HG03064 (cell line): ENCODE results near the gene ABAT.

Experiments used
- ATAC-seq: cut with Tn5 transposase; IDR thresholded peaks from one replicate; pipeline ENCODE4 v1.9.1; 2021; ENCODE audit warnings: low read depth; ENCODE audit not compliant: unreplicated experiment

Gene ABAT

DNA sequence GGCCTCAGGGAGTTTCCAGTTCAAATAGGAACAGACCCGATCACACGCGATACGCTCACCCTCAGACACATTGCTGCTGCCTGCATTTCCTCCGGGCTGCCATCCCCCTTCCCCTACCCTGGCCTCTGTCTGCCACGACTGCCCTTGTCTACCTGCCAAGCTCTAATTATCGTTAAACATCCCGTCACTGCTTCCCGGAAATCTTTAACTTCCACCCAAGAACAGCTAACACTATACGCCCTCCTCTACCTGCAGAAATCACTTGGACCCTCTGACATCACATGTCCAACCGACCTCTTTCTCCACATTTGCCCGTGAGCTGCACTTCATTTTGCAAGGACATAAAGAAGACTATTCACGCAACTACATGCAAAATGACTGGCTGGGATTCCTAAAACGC is 40.4 kb downstream of the ABAT start:
- no peak for ATAC-seq

DNA sequence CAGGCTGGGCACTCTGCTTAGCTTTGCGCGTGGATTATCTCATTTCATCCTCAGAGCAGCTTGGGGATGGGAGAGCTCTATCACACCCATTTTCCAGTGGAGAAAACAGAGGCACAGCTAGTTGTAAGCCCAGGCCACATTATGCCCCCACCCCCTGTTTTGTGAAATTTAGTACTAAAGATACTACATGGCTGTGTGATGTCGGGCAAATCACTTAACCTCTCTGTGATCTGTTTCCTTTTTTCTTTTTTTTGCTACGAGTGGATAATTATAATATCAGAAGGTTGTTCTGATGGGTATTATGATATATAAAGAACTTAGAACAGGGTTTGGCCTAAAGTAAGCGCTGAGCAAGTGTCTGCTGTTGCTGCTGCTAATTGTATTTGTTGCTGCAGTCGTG is 41.6 kb downstream of the ABAT start:
- ATAC-seq: no peak

DNA sequence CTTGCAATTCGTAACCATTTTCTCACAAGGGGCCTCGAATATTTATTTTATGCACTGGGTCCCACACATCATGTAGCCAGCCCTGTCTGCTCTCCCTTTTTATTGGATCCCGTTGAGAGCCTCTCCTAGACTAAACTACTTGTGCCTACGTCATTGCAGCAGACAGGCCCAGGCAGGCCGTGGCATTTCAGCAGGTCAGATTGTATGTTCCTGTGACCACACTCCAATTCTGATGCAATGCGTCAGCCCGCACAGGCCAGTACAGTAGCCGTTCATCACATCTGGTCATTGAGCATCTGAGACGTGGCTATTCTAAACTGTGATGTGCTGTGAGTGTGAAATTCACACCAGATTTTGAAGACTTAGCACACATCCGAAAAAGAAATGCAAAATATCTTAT is 42.2 kb downstream of the ABAT start:
- ATAC-seq: no peak

DNA sequence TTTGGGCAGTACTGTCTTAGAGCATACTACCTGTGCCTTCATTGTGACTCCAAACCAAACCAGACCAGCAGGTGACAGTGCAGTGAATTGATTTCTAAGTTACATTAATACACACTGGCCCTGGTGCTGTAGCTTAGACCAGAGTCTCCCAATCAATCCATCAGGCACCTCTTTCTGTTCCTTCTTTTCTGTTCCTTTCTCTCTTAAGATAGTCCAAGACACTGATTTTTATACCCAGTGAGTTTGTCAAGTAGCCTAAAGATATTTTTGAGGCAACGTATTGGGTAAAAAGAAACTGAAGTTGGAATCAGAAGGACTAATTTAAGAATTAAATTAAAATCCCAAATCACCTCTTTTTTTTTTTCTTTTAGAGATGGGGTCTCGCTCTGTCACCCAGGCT is 43.1 kb downstream of the ABAT start:
- ATAC-seq: no peak

DNA sequence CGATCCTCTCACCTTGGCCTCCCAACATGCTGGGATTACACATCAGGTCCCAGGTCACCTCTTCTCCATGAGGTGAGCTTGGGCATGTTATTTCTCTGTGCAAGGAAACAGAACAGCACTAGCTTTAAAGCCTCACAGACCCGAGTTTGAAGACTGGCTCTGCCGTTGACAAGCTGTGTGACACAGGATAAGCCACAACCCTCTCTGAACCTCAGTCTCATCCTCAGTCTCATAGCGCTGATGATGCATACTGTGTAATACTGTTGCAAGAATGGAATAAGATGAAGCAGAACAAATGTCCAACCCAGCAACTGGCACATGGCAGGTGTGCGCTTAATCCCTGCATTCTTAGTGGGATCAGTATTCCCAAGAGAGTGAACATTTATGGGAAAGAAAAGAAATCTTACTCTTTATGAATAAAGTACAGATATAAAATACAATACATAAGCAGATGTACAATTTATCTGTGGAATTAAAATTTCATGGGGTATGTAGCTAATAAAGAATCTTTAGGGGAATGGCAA is 43.5 kb downstream of the ABAT start:
- no peak for ATAC-seq

DNA sequence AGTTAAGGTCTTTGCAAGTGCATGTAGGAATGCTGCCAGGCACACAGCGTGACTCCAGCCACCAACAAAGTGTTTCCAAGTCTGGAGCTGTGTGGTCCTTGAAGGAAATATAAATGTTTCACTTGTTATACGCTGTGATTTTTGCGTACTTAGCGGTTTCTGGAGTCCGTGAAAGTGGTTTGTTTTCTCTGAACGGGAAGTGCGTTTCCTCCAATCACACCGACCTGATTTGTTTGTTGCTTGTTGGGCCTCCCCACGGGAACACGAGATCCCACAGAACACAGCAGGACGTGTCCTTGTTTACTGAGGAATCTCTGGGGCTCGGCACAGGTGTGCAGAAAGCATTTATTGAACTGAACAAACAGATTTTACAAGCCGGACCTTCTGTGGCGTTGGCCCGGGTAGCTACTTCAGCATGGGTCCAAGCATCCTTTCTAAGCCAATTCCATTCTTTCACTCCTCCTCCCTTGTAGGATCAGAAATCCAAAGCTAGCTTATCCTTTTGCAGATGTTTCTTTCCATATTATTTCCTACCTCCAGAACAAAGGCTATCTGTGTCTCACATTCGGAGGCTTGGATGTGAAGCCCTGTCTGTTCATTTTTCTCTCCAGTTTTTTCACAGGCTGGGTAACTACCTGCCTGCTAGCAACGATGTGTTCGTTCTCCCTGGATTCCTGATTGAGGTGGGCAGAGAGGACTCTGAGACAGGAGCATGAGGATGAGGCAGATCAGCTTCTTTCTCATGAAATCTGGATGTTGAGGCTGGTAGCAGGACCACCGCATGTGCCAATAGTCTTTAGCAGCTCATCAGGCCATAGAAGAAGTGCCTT is 44.6 kb downstream of the ABAT start:
- ATAC-seq: no peak

DNA sequence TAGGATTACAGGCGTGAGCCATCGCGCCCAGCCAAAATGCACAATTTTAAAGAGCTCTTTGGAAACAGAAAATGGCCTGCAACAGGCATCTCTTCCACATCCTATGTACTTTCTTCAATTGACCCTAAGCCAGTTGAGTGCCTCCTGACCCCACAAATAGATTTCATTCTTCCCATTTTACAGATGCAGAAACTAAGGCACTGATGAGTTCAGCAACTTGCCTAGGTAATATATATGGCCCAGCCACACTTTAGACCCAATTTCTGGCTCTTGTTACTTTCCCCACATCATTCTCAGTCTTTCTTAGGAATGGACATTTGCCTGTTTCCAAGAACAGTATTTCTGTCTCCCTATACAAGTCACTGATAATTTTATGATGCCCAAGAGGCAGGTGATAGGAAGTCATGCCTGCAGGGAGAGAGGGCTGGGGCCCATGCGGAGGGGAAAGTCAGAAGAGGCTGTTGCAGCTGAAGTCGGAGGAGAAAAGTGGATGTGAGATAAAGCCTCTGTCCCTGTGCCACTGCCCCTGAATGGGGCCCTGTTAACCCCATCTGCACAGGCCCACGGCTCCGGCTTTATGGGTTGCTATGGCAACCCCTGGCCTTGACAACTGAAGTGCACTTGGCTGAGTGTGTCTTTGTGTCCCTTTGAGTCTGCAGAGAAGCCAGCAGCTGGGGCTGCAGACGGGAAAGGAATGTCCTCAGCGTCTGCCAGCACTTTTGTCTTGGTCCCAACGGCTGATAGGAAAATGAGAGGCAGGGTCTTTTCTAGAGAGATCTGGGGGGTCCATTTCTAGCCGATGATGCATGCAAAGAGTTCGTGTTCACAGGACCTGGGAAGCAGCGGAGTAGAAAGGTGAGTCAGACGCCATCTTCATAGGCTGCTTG is 45.9 kb downstream of the ABAT start:
- no peak for ATAC-seq

DNA sequence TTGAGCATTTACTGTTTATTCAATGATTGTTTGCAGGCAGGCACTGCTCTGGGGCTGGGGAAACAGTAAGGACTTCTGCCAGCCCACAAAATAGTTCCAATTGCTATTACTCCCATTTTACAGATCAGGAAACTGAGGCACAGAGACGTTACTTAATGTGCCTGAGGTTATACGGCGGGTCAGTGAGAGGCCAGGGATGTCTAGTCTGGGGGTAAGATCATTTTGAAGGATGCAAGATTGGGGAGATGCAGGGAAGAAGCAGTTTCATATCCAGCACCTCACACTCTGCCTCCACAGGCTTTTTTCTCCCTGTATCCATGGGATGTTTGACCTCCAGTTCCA is 46.5 kb downstream of the ABAT start:
- no peak for ATAC-seq

DNA sequence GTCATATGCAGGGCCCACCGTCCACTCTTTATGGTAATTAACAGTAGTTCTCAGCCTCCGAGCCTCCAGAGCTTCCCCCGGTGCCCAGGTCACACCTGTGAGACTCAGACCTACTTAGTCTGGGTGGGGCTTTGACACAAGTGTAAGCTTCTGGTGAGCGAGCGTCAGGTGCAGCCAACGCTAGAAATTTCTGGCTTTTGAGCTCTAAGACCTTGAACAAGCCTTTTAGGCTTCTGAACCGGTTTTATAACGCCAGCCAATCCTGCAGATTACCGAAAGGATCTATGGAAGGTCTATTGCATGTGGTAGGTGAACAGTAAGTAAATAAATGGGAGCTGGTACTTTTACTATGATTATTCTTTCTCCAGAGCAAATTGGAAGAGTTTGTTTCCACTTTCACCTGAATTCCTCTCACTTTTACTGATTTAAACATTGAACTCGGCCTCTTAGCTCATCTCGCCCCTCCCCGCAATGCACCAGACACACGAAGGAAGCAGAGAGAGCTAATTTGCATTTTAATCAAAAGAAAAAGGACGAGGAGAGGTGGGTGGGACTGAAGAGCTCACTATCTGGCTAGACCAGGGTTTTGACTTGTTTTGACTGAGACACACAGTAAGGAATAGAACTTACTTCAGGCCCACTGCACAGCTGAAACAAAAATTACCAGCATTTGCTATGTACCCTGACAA is 47.1 kb downstream of the ABAT start:
- no peak for ATAC-seq

DNA sequence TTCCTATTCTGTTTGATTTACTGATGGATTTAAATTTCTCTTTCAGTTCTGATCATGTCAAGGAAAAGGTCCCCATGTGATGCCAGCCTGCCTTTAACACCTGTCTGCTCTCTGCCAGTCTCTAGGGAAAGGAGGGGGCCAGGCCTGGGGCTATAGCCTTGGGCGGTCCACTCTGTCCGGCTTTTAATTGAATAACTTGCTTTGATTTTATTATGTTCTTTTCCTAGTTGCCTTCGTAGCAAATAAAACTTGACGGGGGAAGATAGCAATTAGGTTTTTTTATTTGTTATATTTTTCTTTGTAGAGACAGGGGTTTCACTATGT is 47.6 kb downstream of the ABAT start:
- ATAC-seq: no peak

DNA sequence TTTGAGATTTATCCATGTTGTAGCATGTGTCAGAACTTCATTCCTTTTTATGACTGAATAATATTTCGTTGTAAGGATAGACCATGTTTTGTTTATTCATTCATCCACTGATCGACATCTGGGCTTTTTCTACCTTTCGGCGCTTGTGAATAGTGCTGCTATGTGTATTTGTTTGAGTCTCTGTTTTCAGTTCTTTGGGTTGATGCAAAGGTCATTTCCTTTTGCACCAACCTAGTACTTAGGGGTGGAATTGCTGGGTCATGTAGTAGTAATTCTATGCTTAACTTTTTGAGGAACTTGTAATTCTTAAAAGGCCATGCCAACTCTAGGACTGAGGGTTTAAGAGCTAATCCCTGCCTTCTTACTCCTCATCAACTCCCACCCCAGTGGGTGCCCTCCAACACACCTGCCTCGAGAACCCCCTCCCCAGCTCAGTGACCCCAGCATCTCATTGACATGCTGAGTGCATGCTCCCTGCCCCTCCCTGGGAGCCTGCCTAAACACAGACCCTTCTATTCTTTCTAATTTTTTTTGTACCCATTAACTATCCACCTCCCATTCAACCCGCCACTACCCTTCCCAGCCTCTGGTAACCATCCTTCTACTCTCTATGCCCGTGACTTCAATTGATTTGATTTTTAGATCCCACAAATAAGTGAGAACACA is 51.2 kb downstream of the ABAT start:
- no peak for ATAC-seq

DNA sequence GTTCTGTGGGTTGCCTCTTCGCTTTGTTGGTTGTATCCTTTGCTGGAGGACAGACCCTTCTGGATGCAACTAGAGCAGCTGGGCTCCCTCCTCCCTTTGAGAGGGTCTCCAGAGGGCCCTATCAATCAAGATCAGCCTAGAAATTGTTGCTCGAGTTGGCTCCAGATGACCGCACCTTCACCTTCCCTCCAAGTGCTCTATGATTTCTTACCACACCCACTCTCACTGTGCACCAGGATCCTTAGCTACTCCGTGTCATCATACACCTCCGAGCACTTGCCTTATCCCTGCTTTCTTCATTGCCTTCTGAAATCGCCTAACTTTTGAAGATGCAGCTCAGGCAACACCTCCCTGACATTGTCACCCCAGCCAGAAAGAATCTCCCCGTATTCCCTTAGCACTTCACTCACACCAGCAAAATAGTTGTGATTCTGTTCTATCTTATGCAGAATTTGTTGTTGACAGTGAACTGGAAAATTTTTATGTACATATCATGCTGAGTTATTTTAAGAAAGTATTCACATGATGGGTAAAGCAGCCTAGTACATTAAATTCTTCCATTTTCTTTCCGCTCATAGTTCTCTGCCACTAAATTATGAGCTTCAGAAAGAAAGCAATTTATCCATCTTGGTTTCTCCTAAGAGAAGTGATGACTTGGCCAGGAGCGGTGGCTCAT is 52.9 kb downstream of the ABAT start:
- ATAC-seq: no peak

DNA sequence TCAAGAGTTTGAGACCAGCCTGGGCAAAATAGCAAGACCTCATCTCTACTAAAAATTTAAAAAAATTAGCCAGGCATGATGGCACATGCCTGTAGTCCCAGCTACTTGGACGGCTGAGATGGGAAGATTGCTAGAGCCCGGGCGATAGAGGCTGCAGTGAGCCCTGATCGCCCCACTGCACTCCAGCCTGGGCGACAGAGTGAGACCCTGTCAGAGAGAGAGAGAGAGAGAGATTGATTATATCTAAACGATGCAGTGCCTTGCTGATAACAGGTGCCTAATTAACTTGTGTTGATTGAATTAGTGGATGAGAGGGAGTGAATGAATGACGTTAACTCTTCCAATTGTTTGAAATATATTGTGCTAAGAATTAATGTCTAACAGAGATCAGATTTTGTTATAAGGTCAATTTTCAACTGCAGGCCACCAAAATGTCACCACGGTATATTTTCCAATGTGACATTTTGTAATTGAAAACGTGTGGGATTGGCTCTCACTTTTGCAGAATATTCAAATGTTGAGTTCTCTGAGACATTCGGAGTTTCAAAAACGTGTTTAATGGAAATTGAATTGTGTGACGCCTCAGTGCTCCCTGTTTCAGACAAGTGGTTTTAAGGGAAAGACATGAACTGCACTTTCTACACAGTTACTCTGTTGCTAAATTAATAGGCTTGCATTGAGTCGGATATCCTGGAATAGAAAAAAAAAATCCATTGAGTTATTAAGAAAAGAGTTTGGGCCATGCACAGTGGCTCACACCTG is 53.6 kb downstream of the ABAT start:
- no peak for ATAC-seq

DNA sequence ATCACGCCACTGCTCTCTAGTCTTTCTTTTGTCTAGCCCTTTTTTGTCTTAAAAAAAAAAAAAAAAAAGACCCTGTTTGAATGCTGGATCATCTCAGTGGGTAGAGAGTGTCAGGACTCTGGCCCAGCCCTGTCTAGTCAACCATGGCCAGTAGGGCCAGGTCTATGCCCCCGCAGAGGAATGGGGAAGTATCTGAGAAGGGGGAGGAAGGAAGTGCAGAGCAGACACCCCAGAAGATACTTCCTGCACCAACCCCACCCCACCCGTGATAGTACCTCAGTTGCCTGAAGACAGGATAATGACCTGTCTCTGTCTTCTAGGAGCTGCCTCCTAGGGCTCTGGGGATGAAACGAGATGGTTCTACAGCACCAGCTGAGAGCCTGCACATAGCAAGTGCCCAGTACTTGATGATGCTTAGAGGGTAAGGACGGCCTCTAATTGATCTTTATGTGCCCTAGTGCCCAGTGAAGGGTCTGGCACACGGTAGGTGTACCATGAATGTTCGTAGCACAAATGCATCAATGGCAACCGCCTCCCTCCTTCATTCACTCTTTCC is 55.4 kb downstream of the ABAT start:
- ATAC-seq: no peak

DNA sequence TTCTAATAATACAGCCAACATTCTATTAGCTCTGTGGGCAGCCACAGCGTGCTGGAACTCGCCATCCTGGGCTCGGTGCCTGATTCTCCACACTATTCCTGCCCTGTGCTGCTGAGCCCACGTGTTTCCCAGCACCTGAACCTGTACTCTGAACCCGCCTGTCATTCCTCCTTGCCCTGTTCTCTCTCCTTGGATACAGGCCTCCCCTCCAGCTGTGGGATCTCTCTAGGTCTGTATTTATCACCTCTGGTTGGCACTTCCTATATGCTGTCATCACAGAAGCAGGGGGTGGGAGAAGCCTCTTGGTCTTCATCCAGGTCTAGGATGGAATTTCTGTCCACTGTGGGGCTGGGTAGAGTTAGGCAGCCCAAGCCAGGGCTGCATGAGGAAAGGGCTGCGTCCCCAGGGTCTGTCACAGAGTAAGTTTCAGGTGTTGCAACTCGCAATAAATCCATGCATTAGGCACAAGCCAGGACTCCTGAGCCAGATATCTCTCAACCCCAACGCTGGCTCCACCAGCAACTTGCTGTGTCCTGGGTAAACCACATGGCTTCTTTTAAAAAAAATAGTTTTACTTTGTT is 56.0 kb downstream of the ABAT start:
- no peak for ATAC-seq

DNA sequence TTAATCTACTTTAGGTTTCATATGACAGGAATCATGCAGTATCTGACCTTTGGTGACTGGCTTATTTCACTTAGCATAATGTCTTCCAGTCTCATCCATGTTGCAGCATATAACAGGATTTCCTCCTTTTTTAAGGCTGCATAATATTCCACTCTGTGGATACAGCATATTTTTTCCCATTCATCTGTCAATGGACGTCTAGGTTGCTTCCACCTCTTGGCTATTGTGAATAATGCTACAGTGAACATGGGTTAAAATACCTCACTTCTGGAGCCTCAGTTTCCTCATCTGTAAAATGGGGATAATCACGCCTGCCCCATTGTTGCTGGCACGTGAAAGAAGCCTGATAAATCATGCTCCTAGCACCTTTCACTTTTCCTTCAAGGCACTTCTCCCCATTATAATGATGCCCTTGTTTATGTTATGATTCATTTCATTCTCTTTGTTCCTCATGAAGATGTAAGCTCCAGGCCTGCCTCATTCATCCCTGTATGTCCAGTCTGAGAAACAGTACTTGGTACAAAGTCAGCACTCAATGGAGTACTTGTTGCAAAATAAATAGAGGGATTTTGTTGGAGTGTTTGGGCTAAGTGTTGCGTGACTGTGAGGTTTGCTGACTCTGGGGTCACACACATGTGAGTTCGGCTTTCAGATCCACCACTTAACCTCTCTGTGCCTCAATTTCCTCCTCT is 59.6 kb downstream of the ABAT start:
- ATAC-seq: no peak

DNA sequence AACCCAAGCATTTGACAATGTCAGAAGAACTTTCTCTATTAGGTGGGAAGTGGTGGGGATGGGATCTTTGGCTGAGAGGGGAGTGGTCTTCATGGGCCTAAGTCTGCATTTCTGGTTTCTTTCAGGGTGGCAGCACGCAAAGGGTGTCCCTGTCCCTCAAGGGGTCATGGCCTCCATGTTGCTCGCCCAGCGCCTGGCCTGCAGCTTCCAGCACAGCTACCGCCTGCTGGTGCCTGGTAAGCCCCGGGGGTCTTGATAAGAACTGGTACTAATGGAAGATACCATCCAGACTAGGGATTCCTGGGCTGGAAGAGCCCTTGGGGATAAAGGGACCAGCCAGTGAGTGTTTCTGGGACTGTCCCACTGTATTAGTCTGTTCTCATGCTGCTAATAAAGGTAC is 61.2 kb downstream of the ABAT start:
- ATAC-seq: no peak

DNA sequence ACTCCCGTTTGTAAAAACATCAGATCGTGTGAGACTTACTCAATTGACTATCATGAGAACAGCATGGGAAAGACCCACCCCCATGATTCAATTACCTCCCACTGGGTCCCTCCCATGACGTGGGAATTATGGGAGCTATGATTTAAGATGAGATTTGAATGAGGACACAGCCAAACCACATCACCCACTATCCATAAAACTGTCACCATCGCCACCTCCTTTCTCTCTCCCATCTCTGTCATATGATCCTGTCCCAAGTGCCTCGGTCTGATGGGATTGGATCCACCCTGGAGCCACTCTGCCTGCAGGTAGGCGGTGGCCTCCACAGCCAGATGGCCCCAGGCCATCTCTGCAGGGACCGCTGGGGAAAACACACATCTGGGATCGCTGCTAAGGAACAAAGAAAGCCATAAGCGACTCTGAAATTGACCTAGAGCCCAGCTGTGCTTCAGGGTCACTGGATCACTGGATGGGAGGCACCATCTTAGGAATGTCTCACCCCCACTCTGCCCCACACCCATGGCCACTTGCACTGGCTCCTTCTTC is 61.8 kb downstream of the ABAT start:
- no peak for ATAC-seq
